Activated naive CD4-positive, alpha-beta T cell treated with anti-CD3 and anti-CD28 coated beads for 36 hours (primary cell): ENCODE data around the gene ANKRD40. TPM values are rescaled to one million over a fixed set of nuclear protein-coding genes. Genes with fewer than 3 reads are reported as not detected.

Source experiments
- CTCF ChIA-PET: fragments of 350-600 bp; sonication (Branson Sonifier 250); formaldehyde crosslinking; loops from one replicate; lab custom pipeline; 2021; ENCODE audit warnings: antibody characterized with exemption; lab: Charles Lee
- DNase-seq: peaks from one replicate; pipeline ENCODE4 v3.0.0-alpha.2; 2020
- H3K27ac Mint-ChIP-seq: one replicate; pipeline ENCODE4 v1.8.0; 2021; ENCODE audit warnings: mild to moderate bottlenecking, mixed read lengths
- H3K27me3 Mint-ChIP-seq: one replicate; pipeline ENCODE4 v1.8.0; 2021; ENCODE audit warnings: low read depth, mixed read lengths
- H3K36me3 Mint-ChIP-seq: one replicate; pipeline ENCODE4 v1.8.0; 2021; ENCODE audit warnings: low read depth, mixed read lengths
- H3K4me1 Mint-ChIP-seq: one replicate; pipeline ENCODE4 v1.8.0; 2021; ENCODE audit warnings: low read depth, mixed read lengths
- H3K4me3 Mint-ChIP-seq: one replicate; pipeline ENCODE4 v1.8.0; 2021; ENCODE audit warnings: mild to moderate bottlenecking, moderate library complexity, mixed read lengths
- H3K9me3 Mint-ChIP-seq: one replicate; pipeline ENCODE4 v1.8.0; 2021; ENCODE audit warnings: mixed read lengths
- intact Hi-C: fragments of 100-400 bp; cut with micrococcal nuclease; formaldehyde crosslinking; loops from one replicate; pipeline ENCODE4 v1.15.1; 2023
- total RNA-seq, 2 experiments: library from RNA; stranded (reverse); gene quantifications; one replicate each; pipeline ENCODE4 v1.2.3, GENCODE V29; 2021

The ANKRD40 gene
- total RNA-seq, 2 experiments from 2014 or later, result 25.7 to 26.5 TPM

DNA sequence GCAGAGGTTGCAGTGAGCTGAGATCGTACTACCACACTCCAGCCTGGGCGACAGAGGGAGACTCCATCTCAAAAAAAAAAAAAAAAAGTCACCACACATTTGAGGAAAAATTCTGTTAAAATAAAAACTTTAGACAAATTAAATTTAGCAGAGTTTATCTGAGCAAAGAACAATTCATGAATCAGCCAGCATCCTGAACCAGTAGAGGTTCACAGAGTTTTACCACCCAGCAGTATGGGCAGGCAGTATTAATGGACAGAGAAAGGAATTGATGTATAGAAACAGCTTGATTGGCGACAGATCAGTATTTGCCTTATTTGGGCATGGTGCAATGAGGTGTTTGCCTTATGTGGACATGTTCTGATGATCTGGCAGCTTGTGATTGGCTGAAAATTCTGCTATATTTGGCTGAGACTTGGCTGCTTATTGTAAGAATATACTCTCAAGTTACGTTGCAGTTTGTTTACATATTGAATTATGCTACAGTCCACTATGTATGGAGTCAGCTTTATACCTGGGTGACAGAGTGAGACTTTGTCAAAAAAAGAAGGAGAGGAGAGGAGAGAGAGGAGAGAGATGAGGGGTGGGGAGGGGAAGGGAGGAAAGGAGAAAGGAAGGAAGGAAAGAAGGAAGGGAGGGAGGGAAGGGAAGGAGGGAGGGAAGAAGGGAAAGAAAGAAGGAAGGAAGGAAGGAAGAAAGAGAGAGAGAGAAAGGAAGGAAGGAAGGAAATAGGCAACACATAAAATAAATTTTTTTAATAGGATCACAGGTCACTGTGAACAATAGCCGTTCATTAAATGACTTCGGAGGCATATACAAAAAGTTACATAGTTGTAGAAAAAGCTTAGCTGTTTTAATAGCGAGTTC is 58.4 kb downstream of the ANKRD40 start:
- DNase-seq, result no peak
- CTCF ChIA-PET, result interaction anchor here (0.8 to 1.4 kb wide), 3 partner anchors 21 to 64 kb away, joined by 3 read pairs; no protein-coding TSS in a partner anchor
- Mint-ChIP-seq H3K9me3 (no peaks in the 10 kb centered on the region), H3K27me3 (no peaks in the 10 kb centered on the region), H3K4me3 (no peak overlapping the region), H3K4me1 (no peaks in the 10 kb centered on the region), H3K27ac (no peak overlapping the region), H3K36me3 (no peaks in the 10 kb centered on the region)
- intact Hi-C loops, result no loop called here

GRCh38 chr17:50647187-50647586 is 60.5 kb downstream of the ANKRD40 start:
- CTCF ChIA-PET, result interaction anchor here (1.0 to 1.2 kb wide), 2 partner anchors 16 to 21 kb away, joined by 3 to 5 read pairs; no protein-coding TSS in a partner anchor

DNA sequence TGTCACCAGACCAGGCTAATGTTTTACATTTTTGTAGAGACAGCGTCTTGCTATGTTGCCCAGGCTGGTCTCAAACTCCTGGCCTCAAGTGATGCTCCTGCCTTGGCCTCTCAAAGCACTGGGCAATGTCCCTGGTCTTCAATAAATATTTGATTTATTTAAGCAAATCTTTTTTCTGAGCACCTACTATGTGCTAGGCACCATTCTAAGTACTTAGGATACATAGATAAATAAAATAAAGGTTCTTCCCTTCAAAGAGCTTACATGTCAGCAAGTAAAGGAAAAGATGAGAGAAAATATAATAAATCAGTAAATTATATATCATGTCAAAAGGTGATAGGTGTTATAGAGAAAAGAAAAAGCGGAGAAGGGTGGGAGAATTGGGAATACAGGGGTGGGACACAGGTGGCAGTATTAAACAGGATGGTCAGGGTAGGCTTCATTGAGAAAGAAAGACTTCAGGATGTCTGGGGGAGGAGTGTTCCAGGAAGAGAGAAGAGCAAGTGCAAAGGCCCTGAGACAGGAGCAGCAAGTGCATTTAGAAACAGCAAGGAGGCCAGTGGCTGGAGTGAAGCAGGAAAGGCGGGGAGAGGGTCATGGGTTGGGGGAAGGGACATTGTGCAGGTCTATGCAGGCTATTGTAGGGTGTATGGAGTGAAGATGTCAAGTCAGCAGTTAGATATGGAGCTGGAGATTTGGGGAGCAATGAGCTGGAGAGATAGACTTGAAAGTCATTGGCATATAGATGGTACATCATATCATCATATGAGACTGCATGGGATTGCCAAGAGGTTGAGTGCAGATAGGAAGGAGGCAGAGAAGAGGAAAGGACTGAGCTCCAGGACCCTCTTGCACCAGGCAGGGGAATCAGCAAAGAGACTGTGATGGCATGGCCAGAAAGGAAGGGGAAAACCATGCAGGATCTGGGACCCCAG is 61.7 kb downstream of the ANKRD40 start:
- no peaks in the 10 kb centered on the region for H3K9me3 Mint-ChIP-seq
- no peaks in the 10 kb centered on the region for H3K36me3 Mint-ChIP-seq
- no peak for DNase-seq
- H3K27me3 Mint-ChIP-seq, result no peaks in the 10 kb centered on the region
- CTCF ChIA-PET, result interaction anchor here (0.8 kb wide), 1 partner anchor 20 kb away, joined by 4 read pairs; no protein-coding TSS in a partner anchor
- no peak overlapping the region for H3K4me3 Mint-ChIP-seq
- H3K4me1 Mint-ChIP-seq, result no peaks in the 10 kb centered on the region
- intact Hi-C loops, result no loop called here
- no peak overlapping the region for H3K27ac Mint-ChIP-seq

More at GRCh38 chr17:50647187-50647586, 60.5 kb downstream of the ANKRD40 start:
- intact Hi-C loops, result no loop called here
- Mint-ChIP-seq H3K4me1 (no peaks in the 10 kb centered on the region), H3K27ac (no peak overlapping the region), H3K9me3 (no peaks in the 10 kb centered on the region), H3K4me3 (no peak overlapping the region), H3K36me3 (no peaks in the 10 kb centered on the region), H3K27me3 (no peaks in the 10 kb centered on the region)
- no peak for DNase-seq

Other genes with a start within 250 kb of the ANKRD40 start
- gene CHAD, start 239.0 kb downstream of the ANKRD40 start, total RNA-seq, result not detected
- 10 to 100 TPM; 39.2 to 40.4 TPM for gene RSAD1, start 229.1 kb downstream of the ANKRD40 start, total RNA-seq
- 1 to 10 TPM; 5.5 to 5.8 TPM for gene MYCBPAP, start 199.5 kb downstream of the ANKRD40 start, total RNA-seq
- gene EPN3, start 175.2 kb downstream of the ANKRD40 start, total RNA-seq, result not detected
- gene SPATA20, start 160.7 kb downstream of the ANKRD40 start, total RNA-seq, result 10 to 100 TPM; 15.8 to 16.1 TPM
- under 1 TPM; 0.22 to 0.24 TPM for gene CACNA1G, start 147.2 kb downstream of the ANKRD40 start, total RNA-seq
- not detected for gene ABCC3, start 73.0 kb downstream of the ANKRD40 start, total RNA-seq
- gene LUC7L3, start 11.7 kb upstream of the ANKRD40 start, total RNA-seq, result 100 to 1,000 TPM; 120 to 136 TPM
- not detected for gene ANKRD40CL, start 59.6 kb upstream of the ANKRD40 start, total RNA-seq
- gene WFIKKN2, start 127.7 kb upstream of the ANKRD40 start, total RNA-seq, result not detected
- gene TOB1, start 158.4 kb upstream of the ANKRD40 start, total RNA-seq, result 10 to 100 TPM; 40.7 to 44.7 TPM